Sigmoid colon (tissue), 7 donors: ENCODE results near the gene STEAP1. TPM values are rescaled to one million over a fixed set of nuclear protein-coding genes. Genes with fewer than 3 reads are reported as not detected.

Source experiments
- DNase-seq: peaks from one replicate; pipeline ENCODE4 v3.0.0-alpha.2; 2019
- H3K27ac ChIP-seq, 4 donors: fragments of 200-600 bp; sonication (generic); one replicate each; pipeline ENCODE4 v1.5.1; 2016 to 2019; ENCODE audit warnings: mild to moderate bottlenecking in 1 of 4
- H3K27me3 ChIP-seq, 3 donors: fragments of 200-600 bp; sonication (generic); one replicate each; pipeline ENCODE4 v1.5.1; 2019; ENCODE audit warnings: mild to moderate bottlenecking in 1 of 3
- H3K36me3 ChIP-seq, 4 donors: fragments of 200-600 bp; sonication (generic); one replicate each; pipeline ENCODE4 v1.5.1; 2016 to 2019
- H3K4me1 ChIP-seq, 4 donors: fragments of 200-600 bp; sonication (generic); one replicate each; pipeline ENCODE4 v1.5.1; 2017 to 2019
- H3K4me3 ChIP-seq, 4 donors: fragments of 200-600 bp; sonication (generic); one replicate each; pipeline ENCODE4 v1.5.1; 2017 to 2019; ENCODE audit warnings: mild to moderate bottlenecking in 2 of 4, moderate library complexity in 1 of 4
- H3K9me3 ChIP-seq, 4 donors: fragments of 200-600 bp in 3 of 4; sonication (generic) in 3 of 4; one replicate each; pipeline versions ENCODE4 v1.5.1 to v1.6.1; 2013 to 2019
- CTCF ChIP-seq, 4 experiments: fragments of 450-650 bp in 3 of 4; fragments of 200-600 bp in 1 of 4; IDR thresholded peaks; one replicate each; pipeline ENCODE4 v1.5.1; 2016 to 2019; ENCODE audit warnings: antibody characterized with exemption in 4 of 4, mild to moderate bottlenecking in 3 of 4, moderate library complexity in 2 of 4
- EP300 ChIP-seq, 4 donors: sonication (generic); formaldehyde crosslinking; IDR thresholded peaks; one replicate each; pipeline ENCODE4 v1.6.1; 2017; ENCODE audit warnings: antibody characterized with exemption in 4 of 4
- POLR2A ChIP-seq, 2 donors: fragments of 450-650 bp; IDR thresholded peaks; one replicate each; pipeline ENCODE4 v1.6.1; 2016; ENCODE audit warnings: antibody characterized with exemption in 2 of 2, mild to moderate bottlenecking in 2 of 2, moderate library complexity in 2 of 2
- POLR2AphosphoS5 ChIP-seq, 4 donors: sonication (generic); formaldehyde crosslinking; IDR thresholded peaks; one replicate each; pipeline ENCODE4 v1.6.1; 2017; ENCODE audit warnings: antibody characterized with exemption in 4 of 4
- WGBS, 2 donors: extraction: QIAGEN DNeasy Blood & Tissue Kit; methylation state at CpG; one replicate each; pipeline ENCODE4 v1.1.7; 2013; 5-methylcytosine and 5-hydroxymethylcytosine counted together
- intact Hi-C: fragments of 100-400 bp; cut with DNase I; formaldehyde crosslinking; loops from one replicate; pipeline ENCODE4 v1.15.1; 2023
- polyA plus RNA-seq, 3 donors: library from polyadenylated mRNA; stranded (reverse); fragments of 200-250 nt; gene quantifications; one replicate each; pipeline ENCODE4 v1.2.3, GENCODE V29; 2013
- total RNA-seq, 4 donors: library from RNA; depleted of rRNA; stranded (reverse); fragments of >200 nt; gene quantifications; one replicate each; pipeline ENCODE4 v1.1.0, GENCODE V29; 2016
- donor health status: healthy with polysubstance abuse.
- donor health status: Bipolar disorder and iron deficiency.
- donor health status: healthy.

Gene STEAP1
- total and polyA plus RNA-seq, 7 donors = 6.2 to 15.6 (median 14.1) TPM

- Histone ChIP-seq H3K9me3 (no peaks in the 10 kb centered on the region), H3K36me3 (no peaks in the 10 kb centered on the region), H3K27me3 (no peaks in the 10 kb centered on the region), H3K4me3 (peak overlapping the region; percentile 70 to 76 (median 73)), H3K27ac (peak overlapping the region; percentile 80 to 89 (median 88)), H3K4me1 (peaks cover 0 to 16% (median 7%) of the 10 kb centered on the region in 4 donors)
- TF ChIP-seq POLR2AphosphoS5 (IDR thresholded peaks at IDR 0.05) (no peak), CTCF (IDR thresholded peaks at IDR 0.05) (no peak), POLR2A (IDR thresholded peaks at IDR 0.05) (no peak), EP300 (IDR thresholded peaks at IDR 0.05) (no peak)
- DNase-seq = peak; percentile 62
- 5 to 16% methylated on average over 6 of the region's 6 CpGs for WGBS, 2 donors
- intact Hi-C loops = loop anchor here (5.0 kb wide), 1 partner anchor 135 kb away; the partner anchor contains the start of gene GTPBP10
Observed at GRCh38 chr7:90212149-90212495, 57.9 kb downstream of the STEAP1 start.

GRCh38 chr7:90213521-90213920 is 59.3 kb downstream of the STEAP1 start:
- intact Hi-C loops = loop anchor here (5.0 kb wide), 1 partner anchor 134 kb away; the partner anchor contains the start of gene GTPBP10
- WGBS, 2 donors = 31 to 63% methylated on average over 2 of the region's 2 CpGs
- Histone ChIP-seq H3K4me1 (peaks cover 0 to 16% (median 7%) of the 10 kb centered on the region in 4 donors), H3K27ac (peak overlapping the region in 2 of 4 donors; percentile 80 to 88), H3K9me3 (no peaks in the 10 kb centered on the region), H3K27me3 (no peaks in the 10 kb centered on the region), H3K4me3 (peak overlapping the region in 2 of 4 donors; percentile 72 to 74), H3K36me3 (no peaks in the 10 kb centered on the region)
- no peak for DNase-seq
- TF ChIP-seq EP300 (IDR thresholded peaks at IDR 0.05) = no peak
- TF ChIP-seq POLR2A (IDR thresholded peaks at IDR 0.05) = no peak

Other genes starting within 250 kb of the STEAP1 start
- 10 to 100 TPM; 22.5 to 32.1 (median 27.6) TPM for gene STEAP2, start 57.3 kb downstream of the STEAP1 start, total RNA-seq
- 1 to 10 TPM; 1.4 to 7.4 (median 2.4) TPM for gene STEAP2, start 57.3 kb downstream of the STEAP1 start, polyA plus RNA-seq
- gene CFAP69, start 90.7 kb downstream of the STEAP1 start, total RNA-seq = 10 to 100 TPM in 1 of 4 donors, 1 to 10 TPM in 3; 4.9 to 23.5 (median 7.0) TPM
- gene CFAP69, start 90.7 kb downstream of the STEAP1 start, polyA plus RNA-seq = 1 to 10 TPM; 1.0 to 2.1 (median 1.2) TPM
- gene FAM237B, start 166.8 kb downstream of the STEAP1 start, total RNA-seq = not detected
- gene FAM237B, start 166.8 kb downstream of the STEAP1 start, polyA plus RNA-seq = under 1 TPM in 1 of 3 donors, not detected in 2; 0.01 TPM
- 10 to 100 TPM in 3 of 4 donors, 1 to 10 TPM in 1; 9.7 to 16.8 (median 13.3) TPM for gene GTPBP10, start 192.2 kb downstream of the STEAP1 start, total RNA-seq
- gene GTPBP10, start 192.2 kb downstream of the STEAP1 start, polyA plus RNA-seq = 10 to 100 TPM; 10.8 to 12.3 (median 11.6) TPM
- 10 to 100 TPM; 17.2 to 33.9 (median 26.1) TPM for gene CLDN12, start 249.0 kb downstream of the STEAP1 start, total RNA-seq
- gene CLDN12, start 249.0 kb downstream of the STEAP1 start, polyA plus RNA-seq = 10 to 100 TPM in 1 of 3 donors, 1 to 10 TPM in 2; 4.6 to 27.4 (median 7.2) TPM